Stimulated activated naive CD8-positive, alpha-beta T cell treated with anti-CD3 and anti-CD28 coated beads, Interleukin-15, Interleukin-2, amounts not matched to agents 100 ng/mL and 50 ng/mL, for 24 hours (primary cell): Measurements from ENCODE around the gene BATF2.
"Not testable (repeated sequence)": the region's sequence is repeated elsewhere in the genome, so short reads cannot be mapped to it uniquely, and the experiment has no call there.

Experiments
- H3K27ac Mint-ChIP-seq: one replicate; pipeline ENCODE4 v1.8.0; 2021; ENCODE audit warnings: mild to moderate bottlenecking, mixed read lengths
- H3K27me3 Mint-ChIP-seq: one replicate; pipeline ENCODE4 v1.8.0; 2021; ENCODE audit warnings: mixed read lengths
- H3K36me3 Mint-ChIP-seq: one replicate; pipeline ENCODE4 v1.8.0; 2021; ENCODE audit warnings: low read depth, mixed read lengths
- H3K4me1 Mint-ChIP-seq: one replicate; pipeline ENCODE4 v1.8.0; 2021; ENCODE audit warnings: low read depth, mixed read lengths
- H3K4me3 Mint-ChIP-seq: one replicate; pipeline ENCODE4 v1.8.0; 2021; ENCODE audit warnings: mild to moderate bottlenecking, mixed read lengths
- H3K9me3 Mint-ChIP-seq: one replicate; pipeline ENCODE4 v1.8.0; 2021; ENCODE audit warnings: mixed read lengths

BATF2 gene, protein sequence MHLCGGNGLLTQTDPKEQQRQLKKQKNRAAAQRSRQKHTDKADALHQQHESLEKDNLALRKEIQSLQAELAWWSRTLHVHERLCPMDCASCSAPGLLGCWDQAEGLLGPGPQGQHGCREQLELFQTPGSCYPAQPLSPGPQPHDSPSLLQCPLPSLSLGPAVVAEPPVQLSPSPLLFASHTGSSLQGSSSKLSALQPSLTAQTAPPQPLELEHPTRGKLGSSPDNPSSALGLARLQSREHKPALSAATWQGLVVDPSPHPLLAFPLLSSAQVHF

DNA sequence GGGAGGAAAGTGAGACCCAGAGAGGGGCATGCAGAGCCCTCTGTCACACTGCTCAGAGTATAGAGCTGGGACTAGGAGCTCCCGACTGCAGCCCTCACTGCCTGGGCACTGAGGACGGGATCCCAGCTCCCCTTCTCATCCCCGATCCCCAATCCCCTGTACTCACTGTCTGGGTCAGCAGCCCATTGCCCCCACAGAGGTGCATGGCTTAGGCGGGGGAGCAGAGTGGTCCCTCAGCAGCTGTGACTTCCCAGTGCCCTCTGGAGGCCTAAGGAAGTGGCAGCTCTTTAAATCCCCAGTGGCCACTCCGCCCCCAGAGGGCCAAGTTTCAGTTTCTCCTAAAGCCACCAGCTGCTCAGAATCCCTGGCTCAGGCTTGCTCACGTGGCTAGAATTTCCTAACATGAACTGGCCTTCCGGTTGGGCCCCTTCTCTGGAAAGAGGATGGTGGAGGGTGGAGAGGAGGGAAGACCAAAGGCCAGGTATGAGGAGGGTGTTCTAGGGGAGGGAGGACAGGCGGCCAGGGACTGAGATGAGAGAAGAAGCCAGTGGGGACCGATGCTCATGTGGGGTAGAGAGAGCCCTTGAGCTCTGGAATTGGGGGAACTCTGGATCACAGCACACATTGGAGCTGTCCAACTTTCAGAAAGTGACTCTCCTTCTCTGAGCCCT lies at the start of gene BATF2:
BATF2 (minus strand) TSS at position 262 of the 671 bp plus-strand sequence; CDS start at position 205, 57 bp downstream.
- no peaks in the 10 kb centered on the region for H3K36me3 Mint-ChIP-seq
- peaks cover 21% of the 10 kb centered on the region for H3K4me1 Mint-ChIP-seq
- no peaks in the 10 kb centered on the region for H3K9me3 Mint-ChIP-seq
- H3K27me3 Mint-ChIP-seq, result no peaks in the 10 kb centered on the region
- peak within 1 kb of the TSS; percentile 66 for H3K4me3 Mint-ChIP-seq
- no peak within 1 kb of the TSS for H3K27ac Mint-ChIP-seq

DNA sequence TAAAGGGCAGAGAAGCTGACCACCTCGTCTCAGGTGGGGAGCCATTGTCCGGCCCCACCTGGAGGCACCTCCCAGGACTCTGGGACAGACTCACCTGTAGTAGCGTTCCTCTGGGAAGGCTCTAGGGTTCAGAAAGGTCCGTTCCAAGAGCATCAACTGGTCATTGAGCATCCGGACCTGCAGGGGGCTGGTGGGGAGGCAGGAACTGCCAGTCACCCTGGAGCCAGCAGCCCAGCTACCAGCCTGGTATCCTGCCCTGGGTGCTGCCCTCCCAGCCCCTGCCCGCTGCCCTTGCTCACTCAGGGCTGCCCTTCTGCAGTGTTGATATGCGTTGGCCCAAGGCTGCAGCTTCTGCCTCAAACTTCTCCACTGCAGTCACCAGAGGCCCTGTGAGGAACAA lies 49.0 kb upstream of the BATF2 start:
- no peak overlapping the region for H3K4me3 Mint-ChIP-seq
- peaks cover 29% of the 10 kb centered on the region for H3K4me1 Mint-ChIP-seq
- no peaks in the 10 kb centered on the region for H3K27me3 Mint-ChIP-seq

DNA sequence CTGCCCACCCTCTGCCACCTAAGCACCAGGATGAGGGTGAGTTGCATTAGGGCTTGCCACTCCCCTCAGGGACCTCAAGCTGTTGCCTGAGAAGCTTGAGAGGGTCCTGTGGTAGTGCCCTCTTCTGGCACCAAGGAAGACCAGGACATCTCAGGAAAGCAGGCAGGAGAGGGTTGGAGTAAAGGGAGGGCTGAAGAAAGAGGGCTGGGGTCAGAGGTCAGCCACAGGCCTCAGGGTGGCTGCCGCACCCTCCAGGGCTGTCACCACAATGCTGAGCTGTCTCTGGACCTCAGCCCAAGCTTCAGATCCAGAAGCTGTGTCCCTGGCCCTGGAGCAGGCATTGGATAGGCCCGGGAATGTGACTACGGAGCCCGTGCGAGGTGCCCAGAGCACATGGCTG lies 48.3 kb upstream of the BATF2 start:
- no peak overlapping the region for H3K27ac Mint-ChIP-seq
- no peak overlapping the region for H3K4me3 Mint-ChIP-seq
- H3K9me3 Mint-ChIP-seq, result no peaks in the 10 kb centered on the region
- H3K27me3 Mint-ChIP-seq, result no peaks in the 10 kb centered on the region
- H3K4me1 Mint-ChIP-seq, result peaks cover 32% of the 10 kb centered on the region
- H3K36me3 Mint-ChIP-seq, result no peaks in the 10 kb centered on the region

More for the DNA sequence above, 49.0 kb upstream of the BATF2 start:
- no peaks in the 10 kb centered on the region for H3K36me3 Mint-ChIP-seq
- no peaks in the 10 kb centered on the region for H3K9me3 Mint-ChIP-seq
- no peak overlapping the region for H3K27ac Mint-ChIP-seq

GRCh38 chr11:65043881-65044501 lies 47.2 kb upstream of the BATF2 start:
- peaks cover 32% of the 10 kb centered on the region for H3K4me1 Mint-ChIP-seq
- no peak overlapping the region for H3K4me3 Mint-ChIP-seq
- no peaks in the 10 kb centered on the region for H3K36me3 Mint-ChIP-seq
- no peaks in the 10 kb centered on the region for H3K9me3 Mint-ChIP-seq
- no peak overlapping the region for H3K27ac Mint-ChIP-seq
- no peaks in the 10 kb centered on the region for H3K27me3 Mint-ChIP-seq

GRCh38 chr11:65042891-65043290 lies 46.1 kb upstream of the BATF2 start:
- Mint-ChIP-seq H3K36me3 (no peaks in the 10 kb centered on the region), H3K27me3 (no peaks in the 10 kb centered on the region), H3K9me3 (no peaks in the 10 kb centered on the region), H3K4me3 (peak overlapping the region; percentile 86), H3K4me1 (peaks cover 29% of the 10 kb centered on the region), H3K27ac (no peak overlapping the region)

DNA sequence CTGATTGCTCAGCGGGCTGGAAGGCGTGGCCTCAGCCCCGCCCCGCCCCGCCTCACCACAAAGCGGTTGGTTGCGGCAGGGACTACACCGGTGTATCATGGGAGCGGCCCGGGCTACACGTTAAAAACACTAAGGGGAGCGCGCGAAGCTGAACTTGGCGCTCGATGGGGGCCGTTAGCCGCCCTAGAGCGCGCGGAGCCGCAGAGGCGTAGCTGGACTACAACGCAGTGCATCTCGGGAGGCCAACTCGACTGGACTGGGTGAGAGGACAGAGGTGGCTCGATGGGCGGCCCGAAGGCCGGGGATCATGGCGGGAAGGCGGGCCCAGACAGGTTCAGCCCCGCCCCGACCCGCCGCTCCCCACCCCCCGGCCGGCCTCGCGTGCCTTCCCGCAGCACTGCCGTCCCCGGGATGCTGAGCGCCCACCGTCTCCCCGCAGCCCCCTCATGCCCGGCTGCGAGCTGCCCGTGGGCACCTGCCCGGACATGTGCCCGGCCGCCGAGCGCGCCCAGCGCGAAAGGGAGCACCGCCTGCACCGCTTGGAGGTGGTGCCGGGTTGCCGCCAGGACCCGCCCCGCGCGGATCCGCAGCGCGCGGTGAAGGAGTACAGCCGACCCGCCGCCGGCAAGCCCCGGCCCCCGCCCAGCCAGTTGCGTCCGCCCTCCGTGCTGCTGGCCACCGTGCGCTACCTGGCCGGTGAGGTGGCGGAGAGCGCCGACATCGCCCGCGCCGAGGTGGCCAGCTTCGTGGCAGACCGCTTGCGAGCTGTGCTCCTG lies 44.3 kb upstream of the BATF2 start, which contains the start of gene SAC3D1:
SAC3D1 (plus strand) TSS at position 364 of the 776 bp plus-strand sequence; CDS start at position 447, 83 bp downstream.
- Mint-ChIP-seq H3K36me3 (no peaks in the 10 kb centered on the region), H3K9me3 (no peaks in the 10 kb centered on the region), H3K4me1 (peaks cover 12% of the 10 kb centered on the region), H3K27ac (peak within 1 kb of the TSS; percentile 90), H3K4me3 (peak within 1 kb of the TSS; percentile 88), H3K27me3 (no peaks in the 10 kb centered on the region)

DNA sequence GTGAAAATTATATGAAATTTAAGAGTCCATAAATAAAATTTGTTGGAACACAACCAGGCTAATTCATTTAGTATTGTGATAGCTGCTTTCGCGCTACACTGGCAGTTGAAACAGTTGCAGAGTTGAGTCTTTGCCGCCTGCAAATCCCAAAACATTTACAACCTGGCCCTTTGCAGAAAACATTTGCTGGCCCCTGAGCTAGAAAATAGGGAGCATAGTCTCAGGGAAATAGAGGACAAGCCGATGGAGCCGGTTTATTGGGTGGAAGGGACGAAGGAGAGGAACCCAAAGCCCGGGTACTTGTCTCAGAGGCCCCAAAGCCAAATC lies 43.7 kb upstream of the BATF2 start:
- Mint-ChIP-seq H3K4me1 (peaks cover 12% of the 10 kb centered on the region), H3K27ac (peak overlapping the region; percentile 90), H3K36me3 (no peaks in the 10 kb centered on the region), H3K27me3 (no peaks in the 10 kb centered on the region), H3K4me3 (peak overlapping the region; percentile 88), H3K9me3 (no peaks in the 10 kb centered on the region)

DNA sequence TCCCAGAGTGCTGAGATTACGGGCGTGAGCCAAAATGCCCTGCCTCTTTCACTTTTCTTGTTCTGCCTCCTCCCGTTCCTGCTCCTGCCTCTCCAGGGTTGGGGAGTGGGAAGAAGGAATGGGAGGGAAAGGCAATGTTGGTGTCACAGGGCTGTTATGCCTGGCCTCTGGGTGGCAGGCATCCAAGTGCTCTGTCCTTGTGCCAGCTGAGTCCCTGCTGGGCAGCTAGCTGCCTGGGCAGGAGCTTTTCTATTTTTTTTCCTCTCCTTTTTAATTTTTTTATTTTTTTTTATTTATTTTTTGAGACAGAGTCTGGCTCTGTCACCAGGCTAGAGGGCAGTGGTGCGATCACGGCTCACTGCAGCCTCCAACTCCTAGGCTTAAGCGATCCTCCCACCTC lies 40.2 kb upstream of the BATF2 start:
- Mint-ChIP-seq H3K27ac (no peak overlapping the region), H3K4me3 (no peak overlapping the region), H3K9me3 (no peaks in the 10 kb centered on the region), H3K4me1 (peaks cover 3% of the 10 kb centered on the region), H3K27me3 (no peaks in the 10 kb centered on the region), H3K36me3 (no peaks in the 10 kb centered on the region)

DNA sequence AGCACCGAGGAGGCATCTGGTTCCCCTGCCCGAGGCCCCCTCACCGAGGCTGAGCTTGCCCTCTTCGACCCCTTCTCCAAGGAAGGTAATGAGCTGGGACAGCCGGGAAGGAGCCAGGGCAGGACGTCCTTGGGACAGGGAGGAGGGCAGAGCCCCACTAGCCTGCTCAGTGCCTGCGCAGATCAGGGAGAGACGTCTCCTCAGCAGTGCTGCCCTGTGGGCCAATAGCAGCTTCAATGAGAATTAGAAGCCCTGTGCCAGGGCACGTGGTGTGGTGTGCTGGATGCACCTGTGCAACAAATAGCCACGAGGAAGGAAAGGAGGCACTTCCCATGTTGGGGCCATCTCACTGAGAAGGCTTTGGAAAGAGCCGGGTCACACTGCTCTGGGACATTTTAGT lies 38.8 kb upstream of the BATF2 start:
- Mint-ChIP-seq H3K36me3 (no peaks in the 10 kb centered on the region), H3K27ac (no peak overlapping the region), H3K27me3 (no peaks in the 10 kb centered on the region), H3K4me1 (peaks cover 2% of the 10 kb centered on the region), H3K9me3 (no peaks in the 10 kb centered on the region), H3K4me3 (no peak overlapping the region)

DNA sequence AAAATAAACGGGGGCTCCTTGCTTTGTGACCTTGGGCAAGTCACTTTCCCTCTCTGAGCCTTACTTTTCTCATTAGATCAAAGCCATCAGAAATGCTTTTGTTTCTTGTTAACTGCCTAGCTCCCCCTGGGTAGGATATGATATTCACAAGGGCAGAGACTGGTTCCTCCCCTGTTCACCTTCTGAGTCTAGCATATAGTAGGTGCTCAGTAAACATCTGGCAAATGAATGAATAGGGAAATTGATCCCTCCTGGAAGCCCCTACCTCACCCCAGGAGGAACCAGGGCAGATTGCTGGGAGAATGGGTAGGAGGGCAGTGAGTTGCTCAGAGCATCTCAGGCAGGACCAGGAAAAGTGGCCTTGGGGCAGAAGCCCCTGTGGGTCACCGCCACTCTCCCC lies 37.7 kb upstream of the BATF2 start:
- Mint-ChIP-seq H3K36me3 (no peaks in the 10 kb centered on the region), H3K27me3 (no peaks in the 10 kb centered on the region), H3K4me1 (no peaks in the 10 kb centered on the region), H3K27ac (no peak overlapping the region), H3K9me3 (no peaks in the 10 kb centered on the region), H3K4me3 (no peak overlapping the region)

GRCh38 chr11:65032216-65032615 lies 35.4 kb upstream of the BATF2 start:
- Mint-ChIP-seq H3K27ac (no peak overlapping the region), H3K4me1 (peaks cover 13% of the 10 kb centered on the region), H3K9me3 (no peaks in the 10 kb centered on the region), H3K4me3 (no peak overlapping the region), H3K36me3 (no peaks in the 10 kb centered on the region), H3K27me3 (no peaks in the 10 kb centered on the region)

DNA sequence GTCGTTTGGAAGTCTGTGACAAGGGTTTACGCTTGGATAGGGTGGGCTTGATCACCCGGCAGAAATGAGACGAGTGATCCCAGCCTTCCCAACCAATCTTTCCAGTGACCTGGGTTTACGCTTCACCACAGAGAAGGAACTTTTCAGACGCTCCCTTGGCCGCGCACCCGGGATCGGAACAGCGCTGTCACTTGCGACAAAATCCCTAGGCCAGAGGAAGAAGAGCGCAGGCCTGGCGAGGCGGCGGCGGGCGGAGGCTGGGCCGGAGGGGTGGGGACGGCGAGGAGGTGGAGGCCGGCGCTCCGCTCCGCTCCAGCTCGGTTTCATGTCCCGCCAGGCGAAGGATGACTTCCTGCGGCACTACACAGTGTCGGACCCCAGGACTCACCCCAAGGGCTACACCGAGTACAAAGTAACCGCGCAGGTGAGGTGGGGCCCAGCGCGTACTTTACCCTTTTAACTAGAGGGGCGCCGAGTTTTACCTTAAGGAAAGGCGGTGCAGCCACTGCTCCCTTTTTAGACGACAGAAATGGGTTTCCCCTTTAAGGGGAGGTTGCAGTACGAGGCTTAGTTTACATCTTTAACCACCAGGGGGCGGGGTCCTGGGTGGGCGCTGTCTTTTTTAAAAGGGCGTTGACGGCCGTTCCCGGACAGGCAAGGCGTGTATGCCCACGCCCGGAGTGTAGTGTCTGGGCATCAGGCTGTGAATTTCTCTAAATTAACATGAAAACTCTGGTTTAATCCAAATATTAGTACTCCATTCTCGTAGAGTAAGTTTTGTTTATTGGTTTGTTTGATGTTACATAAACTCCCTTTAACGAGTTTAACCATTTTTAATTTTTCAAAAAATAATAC lies 30.7 kb upstream of the BATF2 start, which contains the start of gene SNX15:
SNX15 (plus strand) TSS at position 227 of the 855 bp plus-strand sequence; CDS start at position 326, 99 bp downstream.
- Mint-ChIP-seq H3K4me3 (peak within 1 kb of the TSS; percentile 45), H3K27ac (peak within 1 kb of the TSS; percentile 74), H3K36me3 (no peaks in the 10 kb centered on the region), H3K9me3 (no peaks in the 10 kb centered on the region), H3K4me1 (peaks cover 18% of the 10 kb centered on the region), H3K27me3 (no peaks in the 10 kb centered on the region)

- Mint-ChIP-seq H3K27me3 (no peaks in the 10 kb centered on the region), H3K4me3 (peak overlapping the region; percentile 45), H3K4me1 (peaks cover 18% of the 10 kb centered on the region), H3K27ac (peak overlapping the region; percentile 74), H3K36me3 (no peaks in the 10 kb centered on the region), H3K9me3 (no peaks in the 10 kb centered on the region)
These were observed 30.0 kb upstream of the BATF2 start for GRCh38 chr11:65026810-65027209.

DNA sequence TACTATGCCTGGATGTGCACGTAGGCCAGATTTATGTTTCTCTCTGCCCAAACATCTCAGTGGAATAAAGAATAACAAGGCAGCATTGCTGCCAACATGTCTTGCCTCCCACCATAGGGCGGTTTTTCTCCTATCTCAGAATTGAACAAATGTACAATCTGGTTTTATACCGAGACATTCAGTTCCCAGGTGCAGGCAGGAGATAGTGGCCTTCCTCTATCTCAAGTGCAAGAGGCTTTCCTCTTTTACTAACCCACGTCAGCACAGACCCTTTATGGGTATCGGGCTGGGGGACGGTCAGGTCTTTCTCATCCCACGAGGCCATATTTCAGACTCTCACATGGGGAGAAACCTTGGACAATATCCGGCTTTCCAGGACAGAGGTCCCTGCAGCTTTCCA lies 26.7 kb upstream of the BATF2 start:
- H3K4me3 Mint-ChIP-seq, H3K27ac Mint-ChIP-seq, H3K36me3 Mint-ChIP-seq, H3K9me3 Mint-ChIP-seq, H3K27me3 Mint-ChIP-seq: not testable (repeated sequence)
- peaks cover 16% of the 10 kb centered on the region for H3K4me1 Mint-ChIP-seq
